NCI-H2227 treated with DMSO at 0.1 percent for 48 hours (cell line): ENCODE data around the gene FAM236C.
"Not testable (repeated sequence)": the region's sequence is repeated elsewhere in the genome, so short reads cannot be mapped to it uniquely, and the experiment has no call there.

ENCODE experiments used
- DNase-seq: peaks from one replicate; lab custom pipeline; 2025; lab: John Stamatoyannopoulos, UW

Gene FAM236C

DNA sequence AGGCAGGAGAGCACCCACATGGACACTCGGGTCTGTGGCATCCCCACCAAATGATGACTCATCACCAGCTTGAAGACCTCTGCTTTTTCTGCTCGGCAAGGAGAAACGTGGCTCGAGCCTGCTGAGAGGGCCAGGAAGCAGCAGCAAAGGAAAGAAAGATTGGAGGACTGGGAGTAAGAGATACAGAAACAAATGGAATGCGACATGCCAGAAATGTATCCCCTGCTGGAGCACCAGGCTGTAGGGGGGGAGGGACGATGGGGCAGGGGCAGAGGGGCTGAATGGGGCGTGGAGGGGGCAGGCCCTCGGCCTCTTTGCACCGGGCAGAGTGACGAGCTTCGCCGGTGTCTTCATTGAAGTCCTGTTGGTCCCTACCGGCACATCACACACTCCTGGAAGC lies at the start of gene FAM236C:
Gene FAM236C, plus strand, starts transcription at position 301 of the 400 bp plus-strand sequence. CDS start 100 bp downstream, outside the sequence.
- DNase-seq = not testable (repeated sequence)

DNA sequence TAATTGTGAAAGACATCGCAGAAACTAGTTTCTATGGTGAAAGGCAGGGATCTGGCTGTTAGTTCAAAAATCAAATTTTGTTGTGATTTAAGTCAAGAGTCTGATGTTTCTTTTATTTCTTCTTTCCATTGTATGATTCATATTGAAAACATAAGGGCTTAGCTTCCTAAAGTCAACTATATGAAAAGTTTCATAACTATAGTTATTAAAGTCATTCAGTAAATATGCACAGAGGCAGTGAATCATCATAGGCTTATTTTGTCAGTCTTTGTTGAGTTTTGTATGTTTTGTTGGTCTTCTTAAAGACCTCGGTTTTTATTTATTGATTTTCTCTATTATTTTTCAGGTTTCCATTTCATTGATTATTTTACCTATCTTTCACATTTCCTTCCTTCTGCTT lies 29.5 kb upstream of the FAM236C start:
- not testable (repeated sequence) for DNase-seq

DNA sequence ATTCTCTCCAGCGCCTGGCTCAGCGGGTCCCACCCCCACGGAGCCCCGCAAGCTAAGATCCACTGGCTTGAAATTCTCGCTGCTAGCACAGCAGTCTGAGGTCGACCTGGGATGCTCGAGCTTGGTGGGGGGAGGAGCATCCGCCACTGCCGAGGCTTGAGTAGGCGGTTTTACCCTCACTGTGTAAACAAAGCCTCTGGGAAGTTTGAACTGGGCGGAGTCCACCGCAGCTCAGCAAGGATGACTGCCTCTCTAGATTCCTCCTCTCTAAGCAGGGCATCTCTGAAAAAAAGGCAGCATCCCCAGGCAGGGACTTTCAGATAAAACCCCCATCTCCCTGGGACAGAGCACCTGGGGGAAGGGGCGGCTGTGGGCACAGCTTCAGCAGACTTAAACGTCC lies 22.7 kb upstream of the FAM236C start:
- DNase-seq = not testable (repeated sequence)

DNA sequence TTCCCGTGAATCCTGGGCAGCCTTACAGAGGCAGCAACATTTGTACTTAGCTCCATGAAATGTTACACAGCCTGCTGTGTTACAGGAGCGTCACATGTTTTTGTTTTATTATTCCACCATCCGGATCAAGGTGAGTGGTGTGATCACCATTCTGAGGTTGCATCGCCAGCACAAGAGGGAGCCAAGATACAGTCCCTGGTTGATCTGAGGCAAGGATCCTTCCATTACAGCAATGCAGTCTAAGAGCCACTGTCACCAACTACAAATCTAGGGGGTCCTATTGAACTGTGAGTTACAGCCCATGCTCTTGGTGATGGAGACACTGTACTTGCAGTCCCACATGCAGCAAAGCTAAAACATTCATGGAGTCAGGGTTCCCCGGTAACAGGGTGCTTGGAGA lies 3.7 kb downstream of the FAM236C start:
- not testable (repeated sequence) for DNase-seq

DNA sequence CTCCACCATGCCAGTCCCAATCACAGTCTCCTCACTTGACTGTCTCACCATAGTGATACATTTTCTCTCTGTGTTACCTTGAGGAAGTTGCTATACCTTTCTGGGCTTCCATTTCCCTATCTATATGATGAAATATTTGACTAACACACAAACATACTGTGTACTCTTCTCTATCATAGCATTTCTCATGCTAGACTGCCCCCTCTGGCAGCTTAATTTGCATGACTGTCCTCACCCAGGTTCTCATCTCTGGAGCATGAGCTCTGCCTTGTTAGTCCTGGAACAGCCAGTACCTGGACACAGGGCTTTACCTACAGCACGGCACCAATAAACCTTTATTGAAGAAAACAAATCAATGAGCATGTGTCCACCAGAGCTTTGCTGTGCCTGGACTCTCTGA lies 19.9 kb downstream of the FAM236C start:
- not testable (repeated sequence) for DNase-seq

DNA sequence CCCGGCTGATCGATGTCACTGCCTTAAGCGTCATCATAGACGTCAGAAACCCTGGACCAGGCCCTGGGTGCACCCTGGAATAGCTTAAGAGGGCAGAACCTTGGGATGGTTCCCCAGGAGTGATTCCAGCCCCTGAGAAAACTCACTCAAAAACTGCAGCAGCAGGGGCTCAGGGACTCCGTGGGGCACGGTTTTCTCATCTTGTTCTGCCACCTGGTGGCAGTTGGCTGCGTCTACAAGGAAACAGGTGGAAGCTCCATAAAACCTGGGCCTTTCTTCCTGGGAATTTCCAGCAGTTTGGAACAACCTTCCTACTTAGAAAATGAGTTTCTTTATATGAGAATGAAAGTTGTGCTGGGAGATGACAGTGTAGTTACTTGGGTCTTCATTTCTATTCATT lies 24.0 kb downstream of the FAM236C start:
- DNase-seq = not testable (repeated sequence)

DNA sequence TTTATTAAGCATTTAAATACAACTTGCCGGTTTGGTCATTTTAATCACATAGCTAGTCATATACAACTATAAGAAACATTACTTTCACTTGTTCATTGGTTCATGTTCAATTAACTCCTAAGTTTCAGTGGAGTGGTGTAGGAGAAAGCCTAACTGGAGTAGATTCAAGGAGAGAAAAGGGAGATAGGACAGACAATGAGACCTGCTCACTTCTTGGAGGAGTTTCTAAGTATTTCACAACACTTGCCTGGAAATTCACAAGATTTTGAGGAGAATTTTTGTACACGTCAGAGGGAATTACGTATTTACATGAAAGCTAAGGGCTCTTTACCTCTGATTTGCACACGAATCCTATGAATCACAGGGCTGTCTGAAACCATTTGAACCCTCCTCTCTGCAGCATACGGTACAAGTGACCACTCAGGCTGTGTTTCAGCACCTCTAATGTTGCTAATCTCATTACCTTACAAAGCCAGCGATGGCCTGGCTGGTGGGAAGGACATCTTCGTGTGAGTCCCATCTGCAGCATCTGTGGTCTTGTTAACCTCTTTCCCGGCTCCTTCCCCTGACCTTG lies 24.6 kb downstream of the FAM236C start:
- not testable (repeated sequence) for DNase-seq

DNA sequence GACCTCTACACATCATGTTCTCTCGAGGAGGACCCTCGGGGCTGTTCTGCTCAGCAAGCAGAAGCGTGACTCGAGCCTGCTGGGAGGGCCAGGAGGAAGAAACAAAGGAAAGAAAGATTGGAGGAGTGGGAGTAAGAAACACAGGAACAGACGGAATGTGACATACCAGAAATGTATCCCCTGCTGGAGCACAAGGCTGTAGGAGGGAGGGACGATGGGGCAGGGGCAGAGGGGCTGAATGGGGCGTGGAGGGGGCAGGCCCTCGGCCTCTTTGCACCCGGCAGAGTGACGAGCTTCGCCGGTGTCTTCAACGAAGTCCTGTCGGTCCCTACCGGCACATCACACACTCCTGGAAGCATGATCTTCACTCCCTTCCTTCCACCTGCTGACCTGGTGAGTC lies 25.5 kb downstream of the FAM236C start, which contains the start of gene FAM236A:
Gene FAM236A, plus strand, starts transcription at position 301 of the 400 bp plus-strand sequence. Its CDS starts 57 bp downstream, at position 358.
- DNase-seq = not testable (repeated sequence)

DNA sequence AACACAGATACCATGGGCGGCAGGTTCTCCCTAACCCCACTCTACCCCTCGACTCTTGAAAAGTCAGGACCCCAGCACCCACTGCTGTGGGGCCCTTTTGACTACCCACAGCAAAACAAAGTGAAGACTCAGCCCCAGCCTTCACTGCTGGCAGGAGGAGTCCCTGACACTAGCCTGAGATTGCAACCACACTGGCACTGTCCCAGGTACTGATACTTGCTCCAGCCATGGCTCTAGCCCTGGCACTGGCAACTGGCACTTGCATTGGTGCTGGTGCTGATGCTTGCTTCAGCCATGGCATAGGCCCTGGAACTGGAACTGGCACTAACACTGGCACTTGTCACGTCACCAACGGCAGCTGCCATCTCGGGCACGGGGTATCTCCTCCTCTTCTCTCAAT lies 29.9 kb downstream of the FAM236C start:
- DNase-seq = not testable (repeated sequence)

DNA sequence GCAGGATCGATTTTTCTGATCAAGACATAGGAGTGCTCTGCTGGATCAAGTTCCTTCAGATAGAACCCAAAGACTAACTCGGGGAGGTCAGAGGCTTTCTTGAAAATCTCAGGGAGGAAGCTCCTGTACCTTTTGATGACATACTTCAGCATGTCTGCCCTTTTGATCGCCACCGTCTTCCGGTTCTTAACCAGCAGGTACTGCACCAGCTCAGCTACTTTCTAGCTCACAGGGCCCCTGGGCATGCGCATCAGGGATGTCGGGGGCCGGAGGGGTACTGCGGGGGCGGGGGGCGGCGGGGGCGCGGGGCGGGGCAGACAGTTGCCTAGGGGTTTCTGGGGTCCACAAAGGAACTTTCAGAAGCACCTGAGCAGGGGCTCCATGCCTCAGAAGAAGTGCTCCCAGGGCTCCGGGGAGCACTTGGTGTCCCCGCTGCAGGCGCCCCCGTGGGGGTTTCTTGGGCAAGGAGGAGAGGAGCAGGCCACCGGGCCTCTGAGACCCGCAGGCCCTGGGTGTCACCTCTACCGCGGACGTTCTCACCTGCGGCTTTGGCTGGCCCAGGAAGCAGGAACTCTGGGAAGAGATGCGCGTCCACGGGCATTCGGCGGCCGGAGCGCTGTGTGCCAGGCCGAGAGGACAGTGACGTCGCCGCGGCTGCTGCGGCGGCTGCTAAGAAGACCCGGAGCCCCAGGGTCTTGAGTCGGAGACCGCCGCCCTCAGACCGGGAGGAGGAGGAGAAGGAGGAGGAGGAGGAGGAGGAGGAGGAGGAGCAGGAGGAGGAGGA lies 30.8 kb downstream of the FAM236C start:
- DNase-seq = not testable (repeated sequence)

DNA sequence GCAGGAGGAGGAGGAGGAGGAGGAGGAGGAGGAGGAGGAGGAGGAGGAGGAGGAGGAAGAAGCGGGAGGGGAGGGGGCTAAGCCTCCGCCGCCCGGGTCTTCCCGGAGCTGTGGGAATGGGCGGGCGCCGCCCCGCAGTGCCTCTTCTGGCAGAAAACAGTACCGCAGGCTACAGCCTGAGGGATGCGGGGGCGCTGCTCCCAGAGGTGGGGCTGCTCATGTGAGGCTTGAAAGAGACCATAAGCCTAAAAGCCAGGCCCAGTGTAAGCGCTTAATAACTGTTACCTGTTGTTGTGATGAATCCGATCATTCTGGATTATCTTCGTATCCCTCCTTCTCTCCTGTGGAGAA lies 31.4 kb downstream of the FAM236C start, which contains the start of gene DMRTC1:
Gene DMRTC1, minus strand, starts transcription at position 19 of the 351 bp plus-strand sequence. CDS start 68,143 bp downstream, outside the sequence.
- DNase-seq = not testable (repeated sequence)

DNA sequence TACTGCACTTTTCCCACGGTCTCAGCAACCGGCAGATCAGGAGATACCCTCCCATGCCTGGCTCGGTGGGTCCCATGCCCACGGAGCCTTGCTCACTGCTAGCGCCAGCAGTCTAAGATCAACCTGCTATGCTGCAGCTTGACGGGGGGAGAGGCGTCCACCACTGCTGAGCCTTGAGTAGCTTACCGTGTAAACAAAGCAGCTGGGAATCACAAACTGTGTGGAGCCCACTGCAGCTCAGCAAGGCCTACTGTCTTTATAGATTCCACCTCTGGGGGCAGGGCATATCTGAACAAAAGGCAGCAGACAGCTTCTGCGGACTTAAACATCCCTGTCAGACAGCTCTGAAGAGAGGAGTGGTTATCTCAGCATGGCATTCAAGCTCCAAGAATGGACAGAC lies 47.6 kb downstream of the FAM236C start:
- not testable (repeated sequence) for DNase-seq
